Stimulated activated CD4-positive, alpha-beta T cell treated with anti-CD3 and anti-CD28 coated beads, TNF-alpha, amount 100 ng/mL, for 48 hours (primary cell): ENCODE results near the gene KRT75.
"Not testable (repeated sequence)": the region's sequence is repeated elsewhere in the genome, so short reads cannot be mapped to it uniquely, and the experiment has no call there.

ENCODE experiments used
- DNase-seq, 3 donors: peaks; one replicate each; pipeline ENCODE4 v3.0.0-alpha.2; 2020; ENCODE audit warnings: low read depth in 3 of 3

The KRT75 gene

GRCh38 chr12:52434081-52434733, at the start of gene KRT75:
Gene KRT75, minus strand, starts transcription at chr12:52434371. Its CDS starts 67 bp downstream, at chr12:52434304.
- no peak for DNase-seq

- DNase-seq: no peak
These were observed 45.9 kb upstream of the KRT75 start for GRCh38 chr12:52480073-52480472.

- DNase-seq: no peak
These were observed 43.5 kb upstream of the KRT75 start for GRCh38 chr12:52477651-52478050.

GRCh38 chr12:52474212-52474611, 40.0 kb upstream of the KRT75 start:
- no peak for DNase-seq

GRCh38 chr12:52473768-52474167, 39.6 kb upstream of the KRT75 start, which contains the start of gene KRT6C:
Gene KRT6C, minus strand, starts transcription at chr12:52473805. Its CDS starts 68 bp downstream, at chr12:52473737.
- DNase-seq: no peak

GRCh38 chr12:52469853-52470252, 35.7 kb upstream of the KRT75 start:
- DNase-seq: no peak

- no peak for DNase-seq
These were observed 30.7 kb upstream of the KRT75 start for GRCh38 chr12:52464897-52465296.

- no peak for DNase-seq
These were observed 27.5 kb upstream of the KRT75 start for GRCh38 chr12:52461693-52462092.

GRCh38 chr12:52458861-52459260, 24.7 kb upstream of the KRT75 start:
- DNase-seq: no peak

- DNase-seq: no peak
These were observed 21.6 kb upstream of the KRT75 start for GRCh38 chr12:52455821-52456220.

GRCh38 chr12:52454411-52455201, 20.4 kb upstream of the KRT75 start:
- DNase-seq: no peak

- DNase-seq: no peak
These were observed 17.9 kb upstream of the KRT75 start, which contains the start of gene KRT6B for GRCh38 chr12:52452101-52452500. Gene KRT6B, minus strand, starts transcription at chr12:52452146. Its CDS starts 68 bp downstream, at chr12:52452078.

- DNase-seq: no peak
These were observed 14.1 kb upstream of the KRT75 start for GRCh38 chr12:52448228-52448627.

GRCh38 chr12:52447196-52447595, 13.0 kb upstream of the KRT75 start:
- DNase-seq: not testable (repeated sequence)

GRCh38 chr12:52446367-52447045, 12.3 kb upstream of the KRT75 start:
- DNase-seq: no peak

- no peak for DNase-seq
These were observed 11.7 kb upstream of the KRT75 start for GRCh38 chr12:52445876-52446275.

- no peak for DNase-seq
These were observed 10.8 kb upstream of the KRT75 start for GRCh38 chr12:52444647-52445595.

- DNase-seq: no peak
These were observed 9.8 kb upstream of the KRT75 start for GRCh38 chr12:52443966-52444365.

- no peak for DNase-seq
These were observed 8.5 kb upstream of the KRT75 start for GRCh38 chr12:52442600-52443061.

- DNase-seq: no peak
These were observed 7.2 kb upstream of the KRT75 start for GRCh38 chr12:52441320-52441911.

GRCh38 chr12:52440821-52441319, 6.7 kb upstream of the KRT75 start:
- DNase-seq: no peak
